Limb (tissue), 2 donors: ENCODE data around the gene PILRB.

Source experiments
- DNase-seq, 2 donors: peaks; one replicate each; pipeline ENCODE4 v3.0.0-alpha.2; 2016; ENCODE audit errors: extremely low spot score in 2 of 2

The PILRB gene

DNA sequence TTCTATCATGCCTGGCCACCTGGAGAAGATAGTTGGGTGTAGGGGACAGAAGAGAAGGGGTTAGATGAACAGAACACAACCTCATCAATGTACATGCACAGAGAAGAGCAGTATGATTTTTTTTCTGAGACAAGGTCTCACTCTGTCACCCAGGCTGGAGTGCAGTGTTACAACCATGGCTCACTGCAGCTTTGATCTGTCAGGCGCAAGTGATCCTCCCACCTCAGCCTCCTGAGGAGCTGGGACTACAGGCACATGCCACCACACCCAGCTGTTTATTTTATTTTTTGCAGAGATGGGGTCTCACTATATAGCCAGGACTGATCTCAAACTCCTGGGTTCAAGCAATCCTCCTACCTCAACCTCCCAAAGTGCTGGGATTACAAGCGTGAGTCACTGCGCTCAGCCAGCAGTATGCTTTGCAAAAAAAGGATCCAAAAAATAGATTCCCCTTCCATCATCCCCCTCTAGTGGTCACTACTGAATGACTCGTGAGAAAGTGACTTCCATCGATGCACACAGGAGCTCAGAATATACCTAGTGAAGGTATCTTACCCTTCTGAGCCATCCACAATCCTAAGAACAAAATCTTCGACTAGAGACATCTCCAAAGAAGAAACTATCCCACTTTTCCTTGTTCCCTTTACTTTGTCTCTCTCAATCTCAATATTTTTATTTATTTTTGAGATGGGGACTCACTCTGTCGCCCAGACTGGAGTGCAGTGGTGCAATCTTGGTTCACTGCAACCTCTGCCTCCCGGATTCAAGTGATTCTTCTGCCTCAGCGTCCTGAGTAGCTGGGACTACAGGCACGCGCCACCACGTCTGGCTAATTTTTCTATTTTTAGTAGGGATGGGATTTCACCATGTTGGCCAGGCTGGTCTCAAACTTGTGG, 49.6 kb downstream of the PILRB start:
- peak in 1 of 2 donors; percentile 34 for DNase-seq

DNA sequence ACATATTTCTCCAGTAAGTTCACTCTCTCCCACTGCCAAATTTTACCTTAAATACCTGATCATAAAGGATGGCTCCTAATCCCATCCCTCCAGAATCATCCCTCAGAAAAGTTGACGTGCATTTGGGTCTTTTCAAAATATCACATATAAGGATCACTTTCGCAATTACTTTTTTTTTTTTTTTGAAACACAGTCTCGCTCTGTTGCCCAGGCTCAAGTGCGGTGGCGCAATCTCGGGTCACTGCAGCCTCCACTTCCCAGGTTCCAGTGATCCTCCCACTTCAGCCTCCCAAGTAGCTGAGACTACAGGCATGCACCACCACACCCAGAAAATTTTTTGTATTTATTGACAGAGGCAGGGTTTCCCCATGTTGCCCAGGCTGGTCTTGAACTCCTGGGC, 53.2 kb downstream of the PILRB start:
- DNase-seq: no peak

DNA sequence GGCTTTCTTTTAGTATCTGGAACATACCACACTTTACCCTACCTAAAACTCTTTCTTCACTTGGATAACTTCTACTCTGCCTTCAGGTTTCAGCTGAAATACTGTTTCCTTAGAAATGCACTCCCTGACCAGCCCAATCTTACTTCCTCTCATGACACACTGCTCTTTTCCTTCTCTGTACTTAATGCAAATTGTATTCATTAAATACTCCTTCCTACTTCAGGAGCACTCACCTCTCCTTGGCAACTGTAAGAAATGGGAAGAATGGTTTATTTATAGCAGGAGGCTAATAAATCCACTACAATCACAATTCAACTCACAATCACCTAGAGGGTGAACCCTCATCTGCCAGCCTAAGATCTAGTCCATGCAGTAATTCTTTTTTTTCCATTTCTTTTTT, 55.4 kb downstream of the PILRB start:
- DNase-seq: no peak

DNA sequence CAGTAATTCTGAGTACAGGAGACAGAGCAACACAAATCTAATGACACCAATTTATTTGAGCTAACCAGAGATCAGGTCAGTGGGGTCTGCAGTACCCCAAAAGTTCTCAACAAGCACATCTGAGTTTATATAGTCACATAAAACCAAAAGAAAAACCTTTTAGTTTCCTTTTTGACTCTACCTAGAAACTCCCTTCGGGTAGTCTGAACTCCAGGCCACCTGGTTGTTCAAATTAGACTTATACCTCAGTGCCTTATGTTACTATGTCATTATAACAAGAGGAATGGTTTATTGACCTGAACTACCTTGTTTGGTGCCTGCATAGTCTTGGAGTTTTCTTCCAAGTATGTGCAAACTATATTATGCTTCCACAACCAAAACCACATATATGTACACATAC, 56.0 kb downstream of the PILRB start:
- no peak for DNase-seq

DNA sequence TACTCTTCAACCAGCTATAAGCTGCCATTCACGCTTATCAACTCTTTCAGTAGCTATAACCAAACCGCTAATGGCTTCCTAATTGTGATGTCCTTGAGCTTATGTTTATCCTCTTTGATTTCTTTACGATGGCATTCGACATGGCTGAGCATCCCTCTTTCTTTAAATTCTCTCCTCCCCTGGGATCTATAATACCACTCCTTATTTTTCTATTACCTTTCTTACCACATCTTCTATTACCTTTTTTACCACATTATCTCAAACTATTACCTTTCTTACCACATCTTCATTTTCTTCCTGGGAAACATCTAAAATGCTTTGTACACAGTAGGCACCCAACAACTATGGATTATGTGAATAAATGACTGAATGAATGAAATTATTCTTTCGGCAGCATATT, 57.5 kb downstream of the PILRB start:
- DNase-seq: no peak
